Upper lobe of left lung (tissue), 6 donors: ENCODE results near the gene FMNL2. TPM values are rescaled to one million over a fixed set of nuclear protein-coding genes. Genes with fewer than 3 reads are reported as not detected.

Experiments
- ATAC-seq, 2 donors: fragments of 200-7000 bp; cut with Tn5 transposase; one replicate each; pipeline ENCODE4 v1.9.1; 2022; ENCODE audit warnings: mild to moderate bottlenecking in 2 of 2, moderate library complexity in 2 of 2; ENCODE audit not compliant: low FRiP score in 2 of 2
- DNase-seq, 2 donors: peaks; one replicate each; pipeline ENCODE4 v3.0.0-alpha.2; 2019 to 2020
- H3K27ac ChIP-seq, 4 donors: fragments of 200-600 bp; sonication (generic); one replicate each; pipeline ENCODE4 v1.5.1; 2016 to 2019
- H3K27me3 ChIP-seq, 4 donors: fragments of 200-600 bp; sonication (generic); one replicate each; pipeline ENCODE4 v1.5.1; 2017 to 2019
- H3K36me3 ChIP-seq, 4 donors: fragments of 200-600 bp; sonication (generic); one replicate each; pipeline ENCODE4 v1.5.1; 2016 to 2019
- H3K4me1 ChIP-seq, 4 donors: fragments of 200-600 bp; sonication (generic); one replicate each; pipeline ENCODE4 v1.5.1; 2018 to 2019
- H3K4me3 ChIP-seq, 4 donors: fragments of 200-600 bp; sonication (generic); one replicate each; pipeline ENCODE4 v1.5.1; 2017 to 2019; ENCODE audit warnings: mild to moderate bottlenecking in 2 of 4, moderate library complexity in 1 of 4
- H3K9me3 ChIP-seq, 4 donors: fragments of 200-600 bp; sonication (generic); one replicate each; pipeline ENCODE4 v1.5.1; 2018 to 2019
- EP300 ChIP-seq, 4 donors: sonication (generic); formaldehyde crosslinking; IDR thresholded peaks; one replicate each; pipeline ENCODE4 v1.5.1; 2017; ENCODE audit warnings: antibody characterized with exemption in 4 of 4, control low read depth in 2 of 4
- POLR2A ChIP-seq, 4 donors: fragments of 450-650 bp; IDR thresholded peaks; one replicate each; pipeline ENCODE4 v1.5.1; 2016 to 2017; ENCODE audit warnings: antibody characterized with exemption in 4 of 4, mild to moderate bottlenecking in 2 of 4
- POLR2AphosphoS5 ChIP-seq, 2 donors: sonication (generic); formaldehyde crosslinking; IDR thresholded peaks; one replicate each; pipeline ENCODE4 v1.5.1; 2017; ENCODE audit warnings: antibody characterized with exemption in 2 of 2
- WGBS, 2 donors: methylation state at CpG; one replicate each; pipeline ENCODE4 v1.1.5; 2017 to 2018; 5-methylcytosine and 5-hydroxymethylcytosine counted together
- total RNA-seq, 6 donors: library from RNA; depleted of rRNA in 4 of 6; stranded (reverse); fragments of >200 nt in 4 of 6; gene quantifications; one replicate each; pipeline versions ENCODE4 v1.1.0 to v1.2.1, GENCODE V29; 2016 to 2021
- TF ChIP-seq, protein P1 (sequence below), 6 experiments: fragments of 450-650 bp in 4 of 6; fragments of 200-600 bp in 2 of 6; sonication (generic) in 2 of 6; IDR thresholded peaks; one replicate each; pipeline ENCODE4 v1.5.1; 2016 to 2019; ENCODE audit warnings: antibody characterized with exemption in 6 of 6
- donor health status: DM: no; HTN: no; CAD: no; lungs with moderate emphysema.
- donor health status: DM: no; HTN: yes; CAD: no; lungs with severe emphysema.

Gene FMNL2
- total RNA-seq, 6 donors from 2014 or later, result 49.9 to 160 (median 66.9) TPM

DNA sequence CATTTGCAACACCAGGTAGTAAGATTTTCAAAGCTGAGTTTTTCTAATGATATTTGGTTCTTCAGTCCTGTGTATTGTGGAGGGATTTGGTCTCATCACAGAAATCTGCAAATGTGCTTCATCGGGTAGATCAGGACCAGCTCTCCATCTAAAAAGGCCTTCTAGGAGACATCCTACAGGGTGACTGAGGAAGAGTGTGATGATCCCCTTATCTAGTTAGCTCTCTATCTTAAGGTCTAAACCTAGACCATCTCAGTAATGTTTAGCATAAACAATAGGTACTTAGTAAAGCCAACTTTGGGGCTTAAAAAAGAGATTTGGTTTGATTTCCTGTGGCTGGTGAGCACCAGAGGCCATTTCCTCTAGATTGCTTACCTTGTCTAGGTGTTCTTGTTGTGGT, 237.1 kb downstream of the FMNL2 start:
- Histone ChIP-seq H3K4me1 (no peaks in the 10 kb centered on the region), H3K27ac (no peak overlapping the region), H3K27me3 (no peaks in the 10 kb centered on the region), H3K9me3 (no peaks in the 10 kb centered on the region), H3K4me3 (no peak overlapping the region), H3K36me3 (no peaks in the 10 kb centered on the region)
- 88 to 100% methylated on average over 1 of the region's 1 CpG for WGBS, 2 donors
- DNase-seq (no peak), ATAC-seq (no peak)
- TF ChIP-seq, protein P1, sequence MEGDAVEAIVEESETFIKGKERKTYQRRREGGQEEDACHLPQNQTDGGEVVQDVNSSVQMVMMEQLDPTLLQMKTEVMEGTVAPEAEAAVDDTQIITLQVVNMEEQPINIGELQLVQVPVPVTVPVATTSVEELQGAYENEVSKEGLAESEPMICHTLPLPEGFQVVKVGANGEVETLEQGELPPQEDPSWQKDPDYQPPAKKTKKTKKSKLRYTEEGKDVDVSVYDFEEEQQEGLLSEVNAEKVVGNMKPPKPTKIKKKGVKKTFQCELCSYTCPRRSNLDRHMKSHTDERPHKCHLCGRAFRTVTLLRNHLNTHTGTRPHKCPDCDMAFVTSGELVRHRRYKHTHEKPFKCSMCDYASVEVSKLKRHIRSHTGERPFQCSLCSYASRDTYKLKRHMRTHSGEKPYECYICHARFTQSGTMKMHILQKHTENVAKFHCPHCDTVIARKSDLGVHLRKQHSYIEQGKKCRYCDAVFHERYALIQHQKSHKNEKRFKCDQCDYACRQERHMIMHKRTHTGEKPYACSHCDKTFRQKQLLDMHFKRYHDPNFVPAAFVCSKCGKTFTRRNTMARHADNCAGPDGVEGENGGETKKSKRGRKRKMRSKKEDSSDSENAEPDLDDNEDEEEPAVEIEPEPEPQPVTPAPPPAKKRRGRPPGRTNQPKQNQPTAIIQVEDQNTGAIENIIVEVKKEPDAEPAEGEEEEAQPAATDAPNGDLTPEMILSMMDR (IDR thresholded peaks at IDR 0.05), result no peak
- TF ChIP-seq EP300 (IDR thresholded peaks at IDR 0.05) (no peak), POLR2A (IDR thresholded peaks at IDR 0.05) (no peak), POLR2AphosphoS5 (IDR thresholded peaks at IDR 0.05) (no peak)

DNA sequence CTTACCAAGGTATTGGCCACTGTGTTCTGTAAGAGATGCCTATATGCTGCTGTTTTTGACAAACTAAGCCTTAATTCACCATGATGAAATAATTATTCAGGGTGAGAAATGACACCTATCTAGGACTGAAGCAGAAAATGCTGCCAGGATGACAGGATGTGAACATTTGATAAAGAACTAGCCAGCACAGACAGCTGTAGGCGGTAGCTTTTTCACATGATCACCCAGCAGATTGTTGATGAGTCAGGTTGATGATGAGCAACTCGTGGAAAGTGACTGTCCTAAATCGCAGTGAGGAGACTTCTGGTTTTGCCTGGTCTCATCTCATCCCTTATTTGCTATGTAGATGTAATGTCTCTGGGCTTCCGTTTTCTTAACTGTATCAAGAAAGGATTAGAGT, 238.2 kb downstream of the FMNL2 start:
- Histone ChIP-seq H3K4me3 (no peak overlapping the region), H3K36me3 (no peaks in the 10 kb centered on the region), H3K27ac (no peak overlapping the region), H3K9me3 (no peaks in the 10 kb centered on the region), H3K4me1 (no peaks in the 10 kb centered on the region), H3K27me3 (no peaks in the 10 kb centered on the region)
- DNase-seq (peak in 1 of 2 donors; percentile 42), ATAC-seq (peak; percentile 36 to 93)
- WGBS, 2 donors, result 59 to 72% methylated on average over 4 of the region's 4 CpGs
- TF ChIP-seq, protein P1 (IDR thresholded peaks at IDR 0.05), result no peak
- TF ChIP-seq POLR2AphosphoS5 (IDR thresholded peaks at IDR 0.05), result no peak
- TF ChIP-seq EP300 (IDR thresholded peaks at IDR 0.05), result peak in 1 of 4 donors; percentile 84
- TF ChIP-seq POLR2A (IDR thresholded peaks at IDR 0.05), result peak in 1 of 4 donors; percentile 27

DNA sequence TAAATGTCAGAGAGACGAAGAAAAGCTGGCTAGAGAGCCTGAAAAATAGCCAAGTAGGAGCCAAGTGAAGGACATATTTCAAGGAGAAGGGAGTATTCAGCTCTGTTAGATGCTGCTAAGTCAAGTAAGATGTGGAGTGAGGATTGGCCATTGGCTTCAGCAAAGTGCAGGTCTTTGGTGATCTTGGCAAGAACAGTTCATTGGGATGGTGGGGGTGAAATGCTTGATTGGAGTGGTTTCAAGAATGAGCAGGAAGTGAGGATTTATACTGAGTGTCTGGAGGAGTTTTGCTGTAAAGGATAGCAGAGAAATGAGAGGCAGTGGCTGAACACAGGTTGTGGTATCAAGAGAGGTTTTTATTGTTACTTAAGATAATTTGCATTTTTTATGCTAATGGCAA, 242.6 kb downstream of the FMNL2 start:
- Histone ChIP-seq H3K4me1 (no peaks in the 10 kb centered on the region), H3K4me3 (no peak overlapping the region), H3K36me3 (peaks cover 0 to 7% (median 3%) of the 10 kb centered on the region in 4 donors), H3K27me3 (no peaks in the 10 kb centered on the region), H3K9me3 (no peaks in the 10 kb centered on the region), H3K27ac (no peak overlapping the region)
- TF ChIP-seq POLR2A (IDR thresholded peaks at IDR 0.05) (no peak), POLR2AphosphoS5 (IDR thresholded peaks at IDR 0.05) (no peak), EP300 (IDR thresholded peaks at IDR 0.05) (no peak)
- ATAC-seq, result no peak
- 70 to 80% methylated on average over 1 of the region's 1 CpG for WGBS, 2 donors
- DNase-seq, result no peak

DNA sequence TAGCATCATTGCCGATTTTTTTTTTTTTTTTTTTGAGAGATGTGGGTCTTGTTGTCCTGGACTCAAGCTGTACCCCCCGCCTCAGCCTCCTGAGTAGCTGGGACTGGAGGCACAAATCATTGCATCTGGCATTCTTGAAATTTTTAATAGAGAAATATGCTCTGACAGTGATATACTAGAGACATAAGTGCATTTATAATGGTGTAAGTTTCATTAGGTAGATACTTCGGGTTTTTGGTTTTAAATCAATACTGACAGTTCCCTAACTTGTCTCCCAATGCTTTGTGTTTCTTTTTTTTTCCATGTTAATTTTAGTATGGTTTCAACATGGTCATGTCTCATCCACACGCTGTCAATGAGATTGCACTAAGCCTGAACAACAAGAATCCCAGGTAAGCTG, 243.6 kb downstream of the FMNL2 start:
- no peaks in the 10 kb centered on the region for H3K4me1 ChIP-seq
- H3K27ac ChIP-seq, result no peak overlapping the region
- ATAC-seq (no peak), DNase-seq (no peak)
- H3K4me3 ChIP-seq, result no peak overlapping the region
- 90 to 94% methylated on average over 4 of the region's 4 CpGs for WGBS, 2 donors
- peaks cover 0 to 7% (median 3%) of the 10 kb centered on the region in 4 donors for H3K36me3 ChIP-seq
- no peaks in the 10 kb centered on the region for H3K9me3 ChIP-seq
- no peak for TF ChIP-seq POLR2A (IDR thresholded peaks at IDR 0.05)
- no peak for TF ChIP-seq POLR2AphosphoS5 (IDR thresholded peaks at IDR 0.05)
- TF ChIP-seq EP300 (IDR thresholded peaks at IDR 0.05), result no peak
- TF ChIP-seq, protein P1 (IDR thresholded peaks at IDR 0.05), result no peak
- no peaks in the 10 kb centered on the region for H3K27me3 ChIP-seq

DNA sequence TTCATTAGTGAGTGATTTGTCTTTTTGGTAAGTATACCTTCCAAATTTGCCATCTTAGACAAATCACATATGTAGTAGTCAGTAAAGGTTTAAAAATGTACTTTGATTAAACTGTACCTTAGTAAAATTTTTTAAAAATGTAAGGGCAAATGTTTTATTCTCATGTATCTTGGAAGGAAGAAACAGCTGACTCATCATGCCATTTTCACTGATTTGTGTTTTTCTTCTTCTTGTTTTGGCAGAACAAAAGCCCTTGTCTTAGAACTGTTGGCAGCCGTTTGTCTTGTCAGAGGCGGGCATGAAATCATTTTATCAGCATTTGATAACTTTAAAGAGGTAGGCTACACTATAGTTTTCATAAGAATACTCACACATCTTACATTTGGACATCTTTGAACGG, 245.7 kb downstream of the FMNL2 start:
- Histone ChIP-seq H3K9me3 (no peaks in the 10 kb centered on the region), H3K27ac (no peak overlapping the region), H3K4me1 (no peaks in the 10 kb centered on the region), H3K27me3 (no peaks in the 10 kb centered on the region), H3K4me3 (no peak overlapping the region), H3K36me3 (peaks cover 0 to 7% (median 3%) of the 10 kb centered on the region in 4 donors)
- ATAC-seq, result no peak
- TF ChIP-seq POLR2AphosphoS5 (IDR thresholded peaks at IDR 0.05), result no peak
- DNase-seq, result no peak
- WGBS, 2 donors, result 52 to 58% methylated on average over 3 of the region's 3 CpGs

DNA sequence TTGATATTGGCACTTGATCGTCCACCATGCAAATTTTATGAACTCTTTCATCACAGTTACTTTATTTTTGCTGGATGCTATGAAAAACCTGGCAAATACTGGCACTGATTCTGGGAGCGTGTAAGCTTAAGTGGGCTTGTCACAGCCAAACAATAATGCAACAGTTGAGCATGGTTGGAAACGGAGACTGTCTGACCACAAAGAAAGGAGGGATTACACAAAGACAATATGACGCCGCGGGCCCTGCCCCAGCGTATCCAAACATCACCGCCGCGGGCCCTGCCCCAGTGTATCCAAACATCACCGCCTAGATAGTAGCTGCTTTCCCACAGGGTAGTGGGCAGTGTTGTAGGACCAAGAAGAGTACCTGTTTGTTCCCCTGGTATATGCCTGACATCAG, 246.4 kb downstream of the FMNL2 start:
- Histone ChIP-seq H3K27ac (no peak overlapping the region), H3K36me3 (peaks cover 0 to 7% (median 3%) of the 10 kb centered on the region in 4 donors), H3K4me3 (no peak overlapping the region), H3K4me1 (no peaks in the 10 kb centered on the region), H3K9me3 (no peaks in the 10 kb centered on the region), H3K27me3 (no peaks in the 10 kb centered on the region)
- ATAC-seq (no peak), DNase-seq (peak in 1 of 2 donors; percentile 58)
- no peak for TF ChIP-seq POLR2A (IDR thresholded peaks at IDR 0.05)
- TF ChIP-seq, protein P1 (IDR thresholded peaks at IDR 0.05), result no peak
- no peak for TF ChIP-seq POLR2AphosphoS5 (IDR thresholded peaks at IDR 0.05)
- 86 to 87% methylated on average over 11 of the region's 11 CpGs for WGBS, 2 donors
